ENCODE data around the gene COG2. TPM values are rescaled to one million over a fixed set of nuclear protein-coding genes. Genes with fewer than 3 reads are reported as not detected.
A peak's percentile ranks its signal among the peaks of the same experiment; 100 is the strongest.

The COG2 gene
- total and polyA plus RNA-seq, 2 of the 13 experiments (the other 11 are each of a cell fraction or from before 2014, with no cell fraction given) = 16.8 to 36.3 TPM

DNA sequence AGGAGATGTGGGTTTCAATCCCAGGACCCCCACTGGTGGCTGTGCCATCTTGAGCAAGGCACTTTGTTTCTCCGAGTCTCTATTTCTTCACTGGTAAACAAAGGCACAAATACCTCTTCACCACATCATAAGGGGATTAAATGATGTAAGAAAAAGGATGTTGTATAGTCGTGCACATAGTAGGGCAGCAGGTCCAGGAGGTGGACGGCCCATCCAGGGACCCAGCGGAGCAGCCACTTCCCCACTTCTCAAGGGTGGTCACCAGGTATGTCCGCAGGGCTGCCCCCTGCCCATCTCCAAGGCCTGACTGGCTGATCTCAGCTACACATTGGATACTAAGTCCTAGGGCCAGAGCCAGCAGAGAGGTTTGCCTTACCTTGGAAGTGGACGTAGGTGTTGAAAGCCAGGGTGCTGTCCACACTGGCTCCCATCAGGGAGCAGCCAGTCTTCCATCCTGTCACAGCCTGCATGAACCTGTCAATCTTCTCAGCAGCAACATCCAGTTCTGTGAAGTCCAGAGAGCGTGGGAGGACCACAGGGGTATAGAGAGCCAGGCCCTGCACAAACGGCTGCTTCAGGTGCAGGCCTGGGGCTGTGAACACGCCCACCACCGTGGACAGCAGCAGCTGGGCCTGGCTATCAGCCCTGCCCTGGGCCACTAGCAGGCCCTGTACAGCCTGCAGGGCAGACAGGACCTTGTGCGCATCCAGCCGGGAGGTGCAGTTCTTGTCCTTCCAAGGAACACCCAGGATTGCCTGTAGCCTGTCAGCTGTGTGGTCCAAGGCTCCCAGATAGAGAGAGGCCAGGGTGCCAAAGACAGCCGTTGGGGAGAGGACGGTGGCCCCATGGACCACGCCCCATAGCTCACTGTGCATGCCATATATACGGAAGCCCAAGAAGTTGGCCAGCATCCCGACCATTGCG is 67.6 kb downstream of the COG2 start (continued):
- TF ChIP-seq, protein P1, sequence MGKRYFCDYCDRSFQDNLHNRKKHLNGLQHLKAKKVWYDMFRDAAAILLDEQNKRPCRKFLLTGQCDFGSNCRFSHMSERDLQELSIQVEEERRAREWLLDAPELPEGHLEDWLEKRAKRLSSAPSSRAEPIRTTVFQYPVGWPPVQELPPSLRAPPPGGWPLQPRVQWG (CRISPR knock-in tag; IDR thresholded peaks at IDR 0.05; ENCODE audit: borderline replicate concordance, low read depth) = no peak
- 0 out of 2 replicates have a peak, but pooled peaks have one; percentile 16 for TF ChIP-seq HOXA5 (CRISPR knock-in tag; IDR thresholded peaks at IDR 0.05)
- no peak for TF ChIP-seq ZNF546 (CRISPR knock-in tag; conservative IDR thresholded peaks at IDR 0.05)
- TF ChIP-seq ZFP82 (CRISPR knock-in tag; IDR thresholded peaks at IDR 0.05; ENCODE audit: borderline replicate concordance) = no peak
- TF ChIP-seq ZEB1 (IDR thresholded peaks at IDR 0.05; ENCODE audit: insufficient replicate concordance, low read depth) = no peak
- no peak for TF ChIP-seq ELF1 (CRISPR knock-in tag; IDR thresholded peaks at IDR 0.05)
- TF ChIP-seq, protein P2, sequence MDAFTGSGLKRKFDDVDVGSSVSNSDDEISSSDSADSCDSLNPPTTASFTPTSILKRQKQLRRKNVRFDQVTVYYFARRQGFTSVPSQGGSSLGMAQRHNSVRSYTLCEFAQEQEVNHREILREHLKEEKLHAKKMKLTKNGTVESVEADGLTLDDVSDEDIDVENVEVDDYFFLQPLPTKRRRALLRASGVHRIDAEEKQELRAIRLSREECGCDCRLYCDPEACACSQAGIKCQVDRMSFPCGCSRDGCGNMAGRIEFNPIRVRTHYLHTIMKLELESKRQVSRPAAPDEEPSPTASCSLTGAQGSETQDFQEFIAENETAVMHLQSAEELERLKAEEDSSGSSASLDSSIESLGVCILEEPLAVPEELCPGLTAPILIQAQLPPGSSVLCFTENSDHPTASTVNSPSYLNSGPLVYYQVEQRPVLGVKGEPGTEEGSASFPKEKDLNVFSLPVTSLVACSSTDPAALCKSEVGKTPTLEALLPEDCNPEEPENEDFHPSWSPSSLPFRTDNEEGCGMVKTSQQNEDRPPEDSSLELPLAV (CRISPR knock-in tag; conservative IDR thresholded peaks at IDR 0.05; ENCODE audit: low read depth) = no peak
- no peak for TF ChIP-seq MTA1 (CRISPR knock-in tag; IDR thresholded peaks at IDR 0.05; ENCODE audit: borderline replicate concordance)
- TF ChIP-seq ZNF569 (CRISPR knock-in tag; IDR thresholded peaks at IDR 0.05; ENCODE audit: borderline replicate concordance) = no peak
- TF ChIP-seq ZNF737 (CRISPR knock-in tag; IDR thresholded peaks at IDR 0.05; ENCODE audit: borderline replicate concordance) = no peak
- no peak for TF ChIP-seq TBL1XR1 (IDR thresholded peaks at IDR 0.05; ENCODE audit: borderline replicate concordance, low read length, partially characterized antibody)
- TF ChIP-seq MTF2 (CRISPR knock-in tag; IDR thresholded peaks at IDR 0.05; ENCODE audit: borderline replicate concordance) = no peak
- TF ChIP-seq SAP130 (CRISPR knock-in tag; IDR thresholded peaks at IDR 0.05; ENCODE audit: low read depth) = peak; percentile 51
- peak; percentile 42; the same call in 1 of the 2 replicates for TF ChIP-seq MEF2D (CRISPR knock-in tag; IDR thresholded peaks at IDR 0.05)
- TF ChIP-seq ATF7 (IDR thresholded peaks at IDR 0.05) = no peak
- TF ChIP-seq ATF7 (CRISPR knock-in tag; IDR thresholded peaks at IDR 0.05) = no peak
- TF ChIP-seq, protein P3, sequence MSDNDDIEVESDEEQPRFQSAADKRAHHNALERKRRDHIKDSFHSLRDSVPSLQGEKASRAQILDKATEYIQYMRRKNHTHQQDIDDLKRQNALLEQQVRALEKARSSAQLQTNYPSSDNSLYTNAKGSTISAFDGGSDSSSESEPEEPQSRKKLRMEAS (IDR thresholded peaks at IDR 0.05) = no peak
- TF ChIP-seq, protein P4, sequence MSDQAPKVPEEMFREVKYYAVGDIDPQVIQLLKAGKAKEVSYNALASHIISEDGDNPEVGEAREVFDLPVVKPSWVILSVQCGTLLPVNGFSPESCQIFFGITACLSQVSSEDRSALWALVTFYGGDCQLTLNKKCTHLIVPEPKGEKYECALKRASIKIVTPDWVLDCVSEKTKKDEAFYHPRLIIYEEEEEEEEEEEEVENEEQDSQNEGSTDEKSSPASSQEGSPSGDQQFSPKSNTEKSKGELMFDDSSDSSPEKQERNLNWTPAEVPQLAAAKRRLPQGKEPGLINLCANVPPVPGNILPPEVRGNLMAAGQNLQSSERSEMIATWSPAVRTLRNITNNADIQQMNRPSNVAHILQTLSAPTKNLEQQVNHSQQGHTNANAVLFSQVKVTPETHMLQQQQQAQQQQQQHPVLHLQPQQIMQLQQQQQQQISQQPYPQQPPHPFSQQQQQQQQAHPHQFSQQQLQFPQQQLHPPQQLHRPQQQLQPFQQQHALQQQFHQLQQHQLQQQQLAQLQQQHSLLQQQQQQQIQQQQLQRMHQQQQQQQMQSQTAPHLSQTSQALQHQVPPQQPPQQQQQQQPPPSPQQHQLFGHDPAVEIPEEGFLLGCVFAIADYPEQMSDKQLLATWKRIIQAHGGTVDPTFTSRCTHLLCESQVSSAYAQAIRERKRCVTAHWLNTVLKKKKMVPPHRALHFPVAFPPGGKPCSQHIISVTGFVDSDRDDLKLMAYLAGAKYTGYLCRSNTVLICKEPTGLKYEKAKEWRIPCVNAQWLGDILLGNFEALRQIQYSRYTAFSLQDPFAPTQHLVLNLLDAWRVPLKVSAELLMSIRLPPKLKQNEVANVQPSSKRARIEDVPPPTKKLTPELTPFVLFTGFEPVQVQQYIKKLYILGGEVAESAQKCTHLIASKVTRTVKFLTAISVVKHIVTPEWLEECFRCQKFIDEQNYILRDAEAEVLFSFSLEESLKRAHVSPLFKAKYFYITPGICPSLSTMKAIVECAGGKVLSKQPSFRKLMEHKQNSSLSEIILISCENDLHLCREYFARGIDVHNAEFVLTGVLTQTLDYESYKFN (CRISPR knock-in tag; conservative IDR thresholded peaks at IDR 0.05) = no peak
- TF ChIP-seq ZNF792 (CRISPR knock-in tag; IDR thresholded peaks at IDR 0.05) = no peak
- TF ChIP-seq NR1H2 (CRISPR knock-in tag; IDR thresholded peaks at IDR 0.05; ENCODE audit: borderline replicate concordance, low read depth) = no peak
- TF ChIP-seq ZSCAN29 (CRISPR knock-in tag; conservative IDR thresholded peaks at IDR 0.05) = no peak
- TF ChIP-seq ZNF557 (CRISPR knock-in tag; IDR thresholded peaks at IDR 0.05) = no peak
- TF ChIP-seq HHEX (CRISPR knock-in tag; IDR thresholded peaks at IDR 0.05) = no peak
